Measurements from ENCODE around the gene CSKMT.
"Not testable (repeated sequence)": the region's sequence is repeated elsewhere in the genome, so short reads cannot be mapped to it uniquely, and the experiment has no call there.

Gene CSKMT

GRCh38 chr11:62671236-62671607, 6.1 kb downstream of the CSKMT start:
- DNase-seq (ENCODE audit: low read depth in 2 of 2), result no peak
- no peak for TF ChIP-seq CTCF (IDR thresholded peaks at IDR 0.05; ENCODE audit: low read depth, low read length)
- peak overlapping the region; percentile 76 to 83 for H3K4me3 ChIP-seq (replicated peaks in 1 of 2; ENCODE audit: low read depth in 2 of 2, low read length in 2 of 2)

DNA sequence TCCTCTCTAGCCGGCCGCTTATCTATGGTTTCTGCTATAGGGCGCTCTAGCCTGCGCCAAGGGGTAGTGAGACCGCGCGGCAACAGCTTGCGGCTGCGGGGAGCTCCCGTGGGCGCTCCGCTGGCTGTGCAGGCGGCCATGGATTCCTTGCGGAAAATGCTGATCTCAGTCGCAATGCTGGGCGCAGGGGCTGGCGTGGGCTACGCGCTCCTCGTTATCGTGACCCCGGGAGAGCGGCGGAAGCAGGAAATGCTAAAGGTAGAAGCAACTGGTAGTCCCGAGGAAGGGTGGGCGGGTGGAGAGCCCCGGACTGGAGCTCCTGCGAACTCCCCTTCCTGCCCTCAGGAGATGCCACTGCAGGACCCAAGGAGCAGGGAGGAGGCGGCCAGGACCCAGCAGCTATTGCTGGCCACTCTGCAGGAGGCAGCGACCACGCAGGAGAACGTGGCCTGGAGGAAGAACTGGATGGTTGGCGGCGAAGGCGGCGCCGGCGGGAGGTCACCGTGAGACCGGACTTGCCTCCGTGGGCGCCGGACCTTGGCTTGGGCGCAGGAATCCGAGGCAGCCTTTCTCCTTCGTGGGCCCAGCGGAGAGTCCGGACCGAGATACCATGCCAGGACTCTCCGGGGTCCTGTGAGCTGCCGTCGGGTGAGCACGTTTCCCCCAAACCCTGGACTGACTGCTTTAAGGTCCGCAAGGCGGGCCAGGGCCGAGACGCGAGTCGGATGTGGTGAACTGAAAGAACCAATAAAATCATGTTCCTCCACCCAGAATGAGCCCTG, 6.7 kb downstream of the CSKMT start, which contains the start of the genes LBHD1 and UQCC3:
LBHD1 (minus strand) TSS at position 660 of the 782 bp plus-strand sequence. CDS start 2,236 bp downstream, outside the sequence.
UQCC3 (plus strand) TSS at position 66 of the 782 bp plus-strand sequence; CDS start at position 139, 73 bp downstream.
- no peak for TF ChIP-seq CTCF (IDR thresholded peaks at IDR 0.05; ENCODE audit: low read depth, low read length)

DNA sequence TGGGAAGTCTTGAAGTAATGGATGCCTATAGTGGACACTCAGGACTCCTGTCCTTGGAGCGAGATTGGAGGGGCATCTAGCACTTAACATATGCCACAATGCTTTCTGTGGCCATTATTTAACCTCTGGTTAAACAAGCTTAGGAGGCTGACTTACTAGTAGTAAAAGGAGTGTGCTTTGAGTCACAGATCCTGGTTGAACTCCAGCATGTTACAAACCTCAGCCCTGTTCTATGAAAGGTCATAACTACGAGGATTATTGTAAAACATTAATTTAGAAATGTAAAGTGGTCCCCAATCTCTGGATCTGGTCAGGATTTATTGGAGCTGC, 8.0 kb downstream of the CSKMT start:
- DNase-seq (ENCODE audit: low read depth in 2 of 2), result peak in 1 of 2 donors; percentile 11
- no peak for TF ChIP-seq CTCF (IDR thresholded peaks at IDR 0.05; ENCODE audit: low read depth, low read length)
- H3K4me3 ChIP-seq (replicated peaks in 1 of 2; ENCODE audit: low read depth in 2 of 2, low read length in 2 of 2), result no peak overlapping the region

More for the DNA sequence above, 6.7 kb downstream of the CSKMT start, which contains the start of the genes LBHD1 and UQCC3:
- DNase-seq (ENCODE audit: low read depth in 2 of 2), result peak; percentile 91
- H3K4me3 ChIP-seq (replicated peaks in 1 of 2; ENCODE audit: low read depth in 2 of 2, low read length in 2 of 2), result peak within 1 kb of the TSS; percentile 76 to 83

DNA sequence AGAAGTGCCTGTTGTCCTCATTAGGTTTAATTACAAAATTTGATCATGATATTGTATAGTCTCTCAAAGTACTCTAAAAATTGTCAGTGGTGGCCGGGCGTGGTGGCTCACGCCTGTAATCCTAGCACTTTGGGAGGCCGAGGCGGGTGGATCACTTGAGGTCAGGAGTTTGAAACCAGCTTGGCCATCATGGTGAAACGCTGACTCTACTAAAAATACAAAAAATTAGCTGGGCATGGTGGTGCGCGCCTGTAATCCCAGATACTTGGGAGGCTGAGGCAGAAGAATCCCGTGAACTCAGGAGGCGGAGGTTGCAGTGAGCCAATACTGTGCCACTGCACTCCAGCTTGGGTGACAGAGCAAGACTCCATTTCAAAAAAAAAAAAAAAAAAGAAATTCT, 10.3 kb downstream of the CSKMT start:
- not testable (repeated sequence) for DNase-seq (ENCODE audit: low read depth in 2 of 2); H3K4me3 ChIP-seq (replicated peaks in 1 of 2; ENCODE audit: low read depth in 2 of 2, low read length in 2 of 2)

DNA sequence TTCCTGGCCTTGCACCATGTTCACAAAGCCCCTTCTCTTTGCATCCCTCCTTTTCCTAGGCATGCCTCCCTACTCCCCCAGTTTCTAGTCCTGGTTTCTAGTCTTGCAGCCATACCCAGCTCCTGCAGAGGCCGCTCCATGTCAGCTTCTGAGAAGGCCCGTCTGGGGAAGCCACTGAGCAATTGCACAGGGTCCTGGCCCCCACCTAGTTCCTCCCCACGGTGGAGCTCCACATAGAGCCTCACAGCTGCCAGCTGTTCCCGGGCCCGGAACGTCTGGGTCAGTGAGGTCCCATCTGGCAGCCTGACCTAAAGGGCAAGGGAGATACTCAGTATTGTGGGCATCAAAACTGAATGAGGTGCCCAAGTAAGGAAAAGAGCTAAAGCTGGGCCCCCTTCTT, 11.6 kb downstream of the CSKMT start:
- no peak overlapping the region for H3K4me3 ChIP-seq (replicated peaks in 1 of 2; ENCODE audit: low read depth in 2 of 2, low read length in 2 of 2)
- TF ChIP-seq CTCF (IDR thresholded peaks at IDR 0.05; ENCODE audit: low read depth, low read length), result no peak
- no peak for DNase-seq (ENCODE audit: low read depth in 2 of 2)

- no peak for TF ChIP-seq CTCF (IDR thresholded peaks at IDR 0.05; ENCODE audit: low read depth, low read length)
- no peak overlapping the region for H3K4me3 ChIP-seq (replicated peaks in 1 of 2; ENCODE audit: low read depth in 2 of 2, low read length in 2 of 2)
- DNase-seq (ENCODE audit: low read depth in 2 of 2), result no peak
Observed at GRCh38 chr11:62677156-62677555, 12.0 kb downstream of the CSKMT start.

- H3K4me3 ChIP-seq (replicated peaks in 1 of 2; ENCODE audit: low read depth in 2 of 2, low read length in 2 of 2), result peak overlapping the region in 1 of 2 donors; percentile 15
- TF ChIP-seq CTCF (IDR thresholded peaks at IDR 0.05; ENCODE audit: low read depth, low read length), result no peak
- no peak for DNase-seq (ENCODE audit: low read depth in 2 of 2)
Observed at GRCh38 chr11:62677714-62678113, 12.6 kb downstream of the CSKMT start.

Measured in cardiac fibroblast (primary cell).